HG02884 (cell line): ENCODE measurements around the gene YBX1.

Experiments
- ATAC-seq: cut with Tn5 transposase; IDR thresholded peaks from one replicate; pipeline ENCODE4 v1.9.1; 2021; ENCODE audit warnings: mild to moderate bottlenecking, moderate library complexity; ENCODE audit not compliant: unreplicated experiment

The YBX1 gene

GRCh38 chr1:42733415-42734200 lies 51.4 kb downstream of the YBX1 start:
- no peak for ATAC-seq

- no peak for ATAC-seq
Measured at GRCh38 chr1:42734201-42735035, 52.2 kb downstream of the YBX1 start.

DNA sequence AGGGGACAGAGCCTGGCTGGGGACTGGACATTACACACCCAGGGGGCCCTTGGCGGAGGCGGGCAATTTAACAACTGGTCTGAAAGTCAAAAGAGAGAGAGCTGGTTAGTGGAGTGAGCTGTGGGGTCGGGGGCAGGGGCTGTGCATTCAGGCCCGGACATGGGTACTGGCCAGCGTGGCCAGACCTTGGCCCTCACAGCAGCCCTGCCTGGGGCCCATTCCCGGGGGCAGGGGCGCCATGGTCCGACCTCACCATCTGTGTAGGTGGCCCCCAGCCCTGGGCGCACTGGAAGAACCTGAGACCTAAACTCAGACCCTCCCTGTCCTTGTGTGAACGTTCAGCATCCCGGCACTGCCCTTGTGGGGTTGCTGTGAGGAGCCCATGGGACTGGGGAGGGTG lies 52.8 kb downstream of the YBX1 start:
- ATAC-seq, result no peak

DNA sequence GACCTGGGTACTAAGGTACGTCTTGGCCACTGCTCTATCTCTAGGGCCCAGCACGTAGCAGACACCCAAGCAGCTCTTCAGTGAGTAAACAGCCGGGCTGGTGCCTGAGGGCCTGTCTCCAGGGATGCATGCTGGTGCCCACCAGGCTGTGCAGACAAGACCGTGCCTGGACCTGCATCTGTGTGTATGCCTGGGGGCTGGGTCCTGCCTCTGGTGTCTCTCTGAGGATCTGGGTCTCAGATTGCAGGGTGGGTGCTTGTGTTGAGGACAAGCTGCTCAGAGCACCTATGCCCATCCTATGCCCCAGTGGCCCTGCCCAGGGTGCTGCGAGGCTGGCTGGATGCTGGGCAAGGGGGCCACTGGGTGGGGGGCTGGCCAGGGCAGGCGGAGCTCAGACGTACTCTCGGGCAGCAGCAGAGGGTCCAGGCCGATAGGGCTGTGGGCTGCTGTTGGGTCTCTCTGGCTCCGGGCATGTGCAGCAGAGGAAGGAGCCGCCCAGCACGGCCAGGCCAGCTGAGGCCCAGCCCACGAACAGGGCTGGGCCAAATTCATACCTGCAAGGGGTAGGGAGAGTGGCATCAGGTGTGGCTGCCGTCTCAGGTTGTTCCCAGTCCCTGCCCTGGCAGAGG lies 53.4 kb downstream of the YBX1 start:
- ATAC-seq, result no peak

GRCh38 chr1:42736152-42736551 lies 53.9 kb downstream of the YBX1 start:
- no peak for ATAC-seq

DNA sequence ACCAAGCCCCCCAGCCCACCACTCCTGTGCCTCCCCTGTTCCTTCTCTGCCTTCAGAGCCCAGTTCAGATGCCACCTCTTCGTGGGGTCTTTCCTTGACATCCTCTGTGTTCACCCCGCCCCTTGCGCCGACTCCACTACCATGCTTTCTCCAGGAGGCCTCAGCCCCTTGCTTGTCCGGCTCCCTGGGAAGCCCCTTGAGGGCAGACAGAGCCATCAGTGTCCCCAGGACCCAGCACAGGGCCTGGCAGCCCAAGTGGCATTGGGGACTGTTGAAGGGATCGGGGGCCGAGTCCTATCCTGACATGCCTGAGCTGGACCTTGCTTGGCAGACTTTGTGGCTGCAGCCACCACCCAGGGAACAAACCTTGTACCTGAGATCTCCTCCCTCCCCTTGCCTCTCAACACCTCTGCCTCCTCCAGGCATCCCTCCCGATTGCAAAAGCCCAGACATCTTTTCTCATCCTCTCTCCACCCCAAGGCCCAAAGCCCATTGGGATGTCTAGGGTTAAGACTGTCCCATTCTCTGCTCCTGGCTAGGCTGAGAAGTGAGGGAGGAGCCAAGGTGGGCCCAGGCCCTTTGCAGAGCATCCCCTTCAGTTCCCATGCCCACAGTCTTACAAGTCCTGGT lies 54.5 kb downstream of the YBX1 start:
- ATAC-seq, result no peak

DNA sequence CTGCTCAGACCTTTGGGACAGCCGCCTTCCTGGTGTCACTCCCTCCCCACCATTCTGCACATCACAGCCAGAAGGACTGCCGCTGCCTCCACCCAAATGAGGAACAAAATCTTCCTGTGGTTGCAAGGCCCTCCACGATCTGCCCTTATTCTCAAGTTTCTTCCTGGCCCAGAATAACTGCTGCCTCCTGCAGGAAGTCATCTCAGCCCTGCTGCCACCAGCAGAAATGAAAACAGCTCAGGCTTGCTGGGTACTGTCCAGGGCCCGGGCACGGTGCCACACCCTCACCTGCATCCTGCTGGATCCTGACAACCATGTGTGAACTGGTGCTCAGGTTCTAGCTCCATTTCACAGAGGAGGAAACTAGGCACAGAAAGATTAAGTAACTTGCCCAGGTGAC lies 55.0 kb downstream of the YBX1 start:
- no peak for ATAC-seq

GRCh38 chr1:42737986-42738677 lies 55.9 kb downstream of the YBX1 start:
- ATAC-seq, result no peak

GRCh38 chr1:42738678-42739226 lies 56.5 kb downstream of the YBX1 start:
- no peak for ATAC-seq

GRCh38 chr1:42739753-42740700 lies 57.8 kb downstream of the YBX1 start, which contains the start of gene CLDN19:
CLDN19 (minus strand) TSS chr1:42740236; CDS start chr1:42740063, 173 bp downstream.
- no peak for ATAC-seq

GRCh38 chr1:42740851-42741580 lies 58.8 kb downstream of the YBX1 start:
- ATAC-seq, result no peak

DNA sequence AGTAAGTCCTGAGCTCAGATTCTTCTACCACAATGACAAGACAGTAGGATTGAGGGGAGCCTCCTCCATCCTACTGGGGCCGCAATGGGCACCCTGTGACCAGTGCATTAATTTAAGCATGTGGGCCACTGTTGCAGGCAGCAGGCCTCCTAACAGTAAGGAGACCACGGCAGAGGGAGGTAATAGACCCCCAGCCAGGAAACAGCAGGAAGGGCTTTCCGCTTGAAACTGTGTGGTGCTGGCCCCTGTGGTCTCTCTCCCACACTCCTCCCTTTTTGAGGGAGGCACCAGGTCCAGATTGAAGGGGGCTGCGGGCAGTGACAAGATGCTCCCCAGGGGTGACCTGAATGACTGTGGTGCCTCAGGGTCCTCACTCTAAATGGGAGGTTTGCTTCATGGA lies 59.5 kb downstream of the YBX1 start:
- no peak for ATAC-seq

DNA sequence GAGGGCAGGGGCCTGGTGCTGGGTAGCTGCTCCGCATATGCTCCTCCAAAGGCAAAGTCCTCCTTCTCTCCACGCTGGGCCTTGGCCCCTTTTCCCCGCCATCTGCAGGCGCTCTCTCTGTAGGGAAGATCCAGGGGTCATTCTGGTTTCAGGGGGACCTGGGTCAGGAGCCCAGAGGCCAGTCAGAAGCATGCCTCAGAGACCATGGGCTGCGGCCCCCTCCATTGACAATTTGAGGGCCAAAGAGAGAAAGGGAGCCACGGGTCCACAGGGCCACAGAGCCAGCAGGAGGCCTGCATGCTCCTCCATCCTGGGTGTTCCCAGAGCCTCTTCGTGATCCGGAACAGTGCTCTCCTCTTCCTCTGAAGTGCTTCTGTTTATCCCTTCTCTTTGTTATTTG lies 59.9 kb downstream of the YBX1 start:
- no peak for ATAC-seq

DNA sequence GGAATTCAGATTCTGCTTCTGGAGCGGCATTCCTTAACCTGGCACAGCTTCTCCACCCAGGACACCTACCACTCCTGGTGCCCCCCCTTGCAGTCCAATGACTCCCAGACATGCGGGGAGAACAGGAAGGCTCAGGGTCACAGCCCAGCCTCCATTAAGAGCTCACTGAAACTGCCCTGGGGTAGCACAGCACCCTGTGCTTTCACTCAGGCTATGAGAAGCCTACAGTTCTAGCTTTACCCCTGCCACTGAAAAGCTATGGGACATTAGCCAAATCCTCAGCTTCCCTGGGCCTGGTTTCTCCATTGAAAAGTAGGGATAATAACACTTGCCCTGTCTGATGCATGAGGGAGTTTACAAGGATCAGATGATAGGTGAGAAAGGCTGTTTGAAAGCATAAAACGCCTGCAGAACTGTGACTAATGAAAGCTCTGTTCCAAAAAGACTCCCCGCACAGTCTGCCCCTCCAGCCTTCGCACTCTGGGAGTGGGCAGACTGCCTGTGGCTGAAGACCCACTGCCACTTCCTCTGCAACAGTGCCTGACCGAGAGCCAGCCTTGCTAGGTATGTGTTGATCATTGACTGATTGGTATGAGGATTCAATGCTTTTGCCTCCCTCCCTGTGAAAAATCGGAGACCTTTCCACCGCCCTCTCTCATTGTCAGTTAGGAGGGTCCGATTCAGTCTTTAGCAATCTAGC lies 60.5 kb downstream of the YBX1 start:
- no peak for ATAC-seq

DNA sequence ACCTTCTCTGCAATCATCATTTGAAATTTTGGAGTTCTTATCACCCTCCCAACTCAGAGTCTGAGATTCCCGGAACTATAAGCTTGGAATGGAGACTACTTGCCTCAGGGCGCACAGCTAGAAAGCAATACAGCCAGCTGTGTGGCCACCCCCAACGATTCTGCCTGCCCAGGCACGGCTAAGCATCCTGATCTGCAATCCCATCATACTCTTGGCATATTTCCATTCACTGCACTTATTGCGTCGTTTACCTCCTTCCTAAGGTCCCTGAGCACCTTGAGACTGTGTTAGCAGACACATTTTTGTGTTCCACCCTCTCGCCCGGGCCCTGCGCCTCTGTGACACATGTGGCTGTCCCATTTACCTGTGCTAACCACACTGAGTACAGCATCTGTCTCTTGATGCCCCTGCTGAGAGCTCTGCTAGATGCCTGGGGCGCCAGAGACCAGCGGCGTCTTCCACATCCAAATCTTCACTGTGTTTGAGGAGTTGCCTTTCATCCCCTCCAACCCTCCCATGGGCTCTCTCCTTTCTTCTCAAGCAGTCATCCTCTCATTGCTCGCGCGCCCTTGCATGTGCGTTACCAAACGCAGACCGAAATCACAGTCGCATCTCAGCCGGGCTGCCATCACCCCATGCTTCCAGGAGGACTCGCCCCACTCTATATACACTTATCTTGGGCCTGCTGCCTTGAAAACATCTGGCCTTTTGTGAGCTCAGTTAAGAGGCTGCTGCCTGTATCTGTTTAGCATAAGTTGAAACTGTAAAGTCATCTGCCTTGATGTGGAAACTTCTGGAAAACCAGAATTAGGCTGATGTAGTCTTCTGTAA lies 61.3 kb downstream of the YBX1 start:
- no peak for ATAC-seq

- no peak for ATAC-seq
Measured at GRCh38 chr1:42744148-42744413, 61.9 kb downstream of the YBX1 start.

- no peak for ATAC-seq
Measured at GRCh38 chr1:42745851-42746250, 63.6 kb downstream of the YBX1 start.
